ENCODE data around the gene ZNF385B.

- TF ChIP-seq CTCF (IDR thresholded peaks at IDR 0.05; ENCODE audit: low read depth, low read length) (no peak), EZH2phosphoT487 (IDR thresholded peaks at IDR 0.05; ENCODE audit: low read depth) (no peak)
Measured at GRCh38 chr2:179744401-179744800, 117.0 kb downstream of the ZNF385B start.
